HCT116 (cell line): ENCODE data around the gene ERGIC1. TPM values are rescaled to one million over a fixed set of nuclear protein-coding genes. Genes with fewer than 3 reads are reported as not detected.

Experiments used
- ATAC-seq: fragments of 200-7000 bp; cut with Tn5 transposase; 2 replicates; pipeline ENCODE4 v1.9.1; 2020; ENCODE audit warnings: mild to moderate bottlenecking, moderate library complexity
- BruUV-seq: library from RNA; stranded (reverse); fragments of 400-500 nt; replicated peaks from 2 replicates; lab custom pipeline; 2021; lab: Mats Ljungman, UMichigan
- CTCF ChIA-PET: fragments of 300-600 bp; sonication (Branson Sonifier 250); formaldehyde crosslinking; loops from one replicate; lab custom pipeline; 2021; ENCODE audit warnings: antibody characterized with exemption; lab: Charles Lee
- POLR2A ChIA-PET: fragments of 300-600, 350-600 bp; sonication (Branson Sonifier 250); formaldehyde crosslinking; loops from one replicate; lab custom pipeline; 2021; ENCODE audit warnings: antibody characterized with exemption; lab: Charles Lee
- RAD21 ChIA-PET, 2 experiments: fragments of 300-600 bp; sonication (Branson Sonifier 250); formaldehyde crosslinking; loops; one replicate each; lab custom pipeline; 2023; ENCODE audit warnings: low total read pairs in 2 of 2; ENCODE audit not compliant: uncharacterized antibody in 2 of 2, unreplicated experiment in 2 of 2, low non-redundant PET in 1 of 2; lab: Charles Lee
- DNase-seq: peaks from one replicate; pipeline ENCODE4 v3.0.0-alpha.2; 2010; ENCODE audit warnings: low read depth, low spot score
- H2AFZ ChIP-seq: fragments of 200-600 bp; shearing (Covaris generic), sonication (generic); 2 replicates; pipeline ENCODE4 v1.6.1; 2017; ENCODE audit warnings: low read depth, mixed run types, mixed read lengths, antibody characterized with exemption, low read length; ENCODE audit not compliant: poor library complexity, severe bottlenecking
- H3K27ac ChIP-seq: 2 replicates; pipeline ENCODE4 v1.5.1; 2012; ENCODE audit warnings: low read depth, low read length
- H3K27me3 ChIP-seq: fragments of 200-600 bp; sonication (generic); 2 replicates; pipeline ENCODE4 v1.6.1; 2016; ENCODE audit warnings: mixed run types, low read length, mixed read lengths; ENCODE audit not compliant: insufficient read depth
- H3K36me3 ChIP-seq, 2 experiments: fragments of 200-500 bp in 1 of 2; fragments of 200-600 bp in 1 of 2; sonication (Bioruptor generic) in 1 of 2; sonication (generic) in 1 of 2; 2 replicates each; pipeline versions ENCODE4 v1.5.1 to v1.6.1; 2014 to 2016; ENCODE audit warnings: low read length in 2 of 2, inconsistent platforms in 1 of 2, mixed read lengths in 1 of 2, mixed run types in 1 of 2; ENCODE audit not compliant: insufficient read depth in 2 of 2, control insufficient read depth in 1 of 2
- H3K4me1 ChIP-seq, 2 experiments: fragments of 200-600 bp in 1 of 2; sonication (generic) in 1 of 2; 2 replicates each; pipeline versions ENCODE4 v1.5.1 to v1.6.1; 2012 to 2017; ENCODE audit warnings: low read length in 2 of 2, inconsistent platforms in 1 of 2, mild to moderate bottlenecking in 1 of 2, mixed read lengths in 1 of 2, mixed run types in 1 of 2, moderate library complexity in 1 of 2; ENCODE audit not compliant: insufficient read depth in 2 of 2, control insufficient read depth in 1 of 2
- H3K4me2 ChIP-seq: fragments of 200-600 bp; sonication (generic); 2 replicates; pipeline ENCODE4 v1.6.1; 2017; ENCODE audit warnings: mixed run types, low read length, mixed read lengths
- H3K4me3 ChIP-seq, 2 experiments: fragments of 200-600 bp in 1 of 2; sonication (generic) in 1 of 2; replicated peaks in 1 of 2; 2 replicates each; pipeline ENCODE4 v1.5.1; 2011 to 2016; ENCODE audit warnings: low read length in 2 of 2, control low read depth in 1 of 2, low read depth in 1 of 2, mild to moderate bottlenecking in 1 of 2, mixed read lengths in 1 of 2, mixed run types in 1 of 2
- H3K79me2 ChIP-seq: fragments of 200-600 bp; sonication (generic); 2 replicates; pipeline ENCODE4 v1.6.1; 2017; ENCODE audit warnings: mild to moderate bottlenecking, mixed run types, low read length, moderate library complexity, mixed read lengths; ENCODE audit not compliant: insufficient read depth
- H3K9ac ChIP-seq: fragments of 200-600 bp; sonication (generic); 2 replicates; pipeline ENCODE4 v1.6.1; 2016; ENCODE audit warnings: low read length, mixed read lengths
- H3K9me2 ChIP-seq: fragments of 200-600 bp; sonication (generic), shearing (Covaris generic); 2 replicates; pipeline ENCODE4 v1.6.1; 2017; ENCODE audit warnings: mixed run types, mild to moderate bottlenecking, moderate library complexity; ENCODE audit not compliant: insufficient read depth
- H3K9me3 ChIP-seq, 2 experiments: fragments of 200-500 bp in 1 of 2; fragments of 200-600 bp in 1 of 2; sonication (Bioruptor generic) in 1 of 2; sonication (generic) in 1 of 2; 2 replicates each; pipeline ENCODE4 v1.6.1; 2014 to 2017; ENCODE audit warnings: low read length in 2 of 2, mixed read lengths in 2 of 2, inconsistent platforms in 1 of 2, low read depth in 1 of 2, mild to moderate bottlenecking in 1 of 2, mixed run types in 1 of 2, moderate library complexity in 1 of 2; ENCODE audit not compliant: control insufficient read depth in 1 of 2, insufficient read depth in 1 of 2
- H4K20me1 ChIP-seq: fragments of 200-600 bp; sonication (generic), shearing (Covaris generic); 2 replicates; pipeline ENCODE4 v1.6.1; 2017; ENCODE audit warnings: mixed run types, mild to moderate bottlenecking, moderate library complexity; ENCODE audit not compliant: insufficient read depth
- CBX3 ChIP-seq: IDR thresholded peaks from 2 replicates; pipeline ENCODE4 v1.6.1; 2012; ENCODE audit warnings: low read depth
- ELF1 ChIP-seq: IDR thresholded peaks from 2 replicates; pipeline ENCODE4 v1.6.1; 2012; ENCODE audit warnings: low read depth, borderline replicate concordance
- EZH2phosphoT487 ChIP-seq: fragments of 200-600 bp; IDR thresholded peaks from 2 replicates; pipeline ENCODE4 v1.6.1; 2018; ENCODE audit warnings: antibody characterized with exemption, borderline replicate concordance
- RAD21 ChIP-seq: IDR thresholded peaks from 2 replicates; pipeline ENCODE4 v1.6.1; 2012; ENCODE audit warnings: low read depth, mild to moderate bottlenecking
- SIN3A ChIP-seq: IDR thresholded peaks from 2 replicates; pipeline ENCODE4 v1.6.1; 2012; ENCODE audit warnings: low read depth
- SP1 ChIP-seq: IDR thresholded peaks from 2 replicates; pipeline ENCODE4 v1.6.1; 2012; ENCODE audit warnings: low read depth
- ZFX ChIP-seq: fragments of 450-650 bp; IDR thresholded peaks from 2 replicates; pipeline ENCODE4 v1.6.1; 2017
- ZNF274 ChIP-seq: fragments of 200-500 bp; sonication (Bioruptor generic); IDR thresholded peaks from 2 replicates; pipeline ENCODE4 v1.6.1; 2014; ENCODE audit warnings: mild to moderate bottlenecking, low read depth, low read length, inconsistent platforms
- intact Hi-C: fragments of 100-400 bp; cut with micrococcal nuclease; formaldehyde crosslinking; loops from 2 replicates; pipeline ENCODE4 v1.10.0; 2022
- total RNA-seq: library from RNA; stranded (reverse); gene quantifications from one replicate; pipeline ENCODE4 v1.2.1, GENCODE V29; 2021; ENCODE audit not compliant: unreplicated experiment
- TF ChIP-seq, protein P1 (sequence below), 3 experiments: fragments of 200-600 bp in 1 of 3; sonication (generic) in 1 of 3; IDR thresholded peaks in 2 of 3; conservative IDR thresholded peaks in 1 of 3; 2 replicates each; pipeline ENCODE4 v1.5.1; 2012 to 2017; ENCODE audit warnings: low read depth in 2 of 3, low read length in 2 of 3, antibody characterized with exemption in 1 of 3, borderline replicate concordance in 1 of 3, control low read depth in 1 of 3, mild to moderate bottlenecking in 1 of 3, mixed read lengths in 1 of 3, mixed run types in 1 of 3, moderate library complexity in 1 of 3; ENCODE audit not compliant: insufficient read depth in 1 of 3
- TF ChIP-seq, protein P2 (sequence below): IDR thresholded peaks from 2 replicates; pipeline ENCODE4 v1.6.1; 2011; ENCODE audit warnings: mild to moderate bottlenecking, low read length, moderate library complexity; ENCODE audit not compliant: insufficient replicate concordance; ENCODE audit errors: extremely low read depth
- TF ChIP-seq, protein P3 (sequence below): IDR thresholded peaks from 2 replicates; pipeline ENCODE4 v1.6.1; 2012; ENCODE audit warnings: low read depth
- TF ChIP-seq, protein P4 (sequence below): IDR thresholded peaks from 2 replicates; pipeline ENCODE4 v1.6.1; 2012

The ERGIC1 gene
- total RNA-seq, 1 experiment from 2014 or later, result 73.3 TPM

- no peak overlapping the region for H3K9ac ChIP-seq
- ChIA-PET CTCF (interaction anchor here (0.8 kb wide), 1 partner anchor 26 kb away, joined by 3 read pairs; no protein-coding TSS in a partner anchor), POLR2A (interaction anchor here (1.2 to 2.3 kb wide), 2 partner anchors 20 to 28 kb away, joined by 4 to 10 read pairs; partner anchors contain the start of gene DUSP1), RAD21 (no interaction called here)
- peaks cover 7 to 59% of the 10 kb centered on the region in 2 experiments; a peak in 3 of 4 replicates for H3K4me1 ChIP-seq
- no peak overlapping the region for H3K4me2 ChIP-seq
- no peaks in the 10 kb centered on the region for H4K20me1 ChIP-seq
- H3K9me2 ChIP-seq, result no peaks in the 10 kb centered on the region
- H2AFZ ChIP-seq, result no peak overlapping the region
- H3K27me3 ChIP-seq, result no peaks in the 10 kb centered on the region
- H3K27ac ChIP-seq, result no peak overlapping the region
- H3K4me3 ChIP-seq, result no peak overlapping the region
- DNase-seq (no peak), ATAC-seq (no peak)
- no peaks in the 10 kb centered on the region for H3K9me3 ChIP-seq
- TF ChIP-seq ELF1, result no peak
- TF ChIP-seq, protein P1, sequence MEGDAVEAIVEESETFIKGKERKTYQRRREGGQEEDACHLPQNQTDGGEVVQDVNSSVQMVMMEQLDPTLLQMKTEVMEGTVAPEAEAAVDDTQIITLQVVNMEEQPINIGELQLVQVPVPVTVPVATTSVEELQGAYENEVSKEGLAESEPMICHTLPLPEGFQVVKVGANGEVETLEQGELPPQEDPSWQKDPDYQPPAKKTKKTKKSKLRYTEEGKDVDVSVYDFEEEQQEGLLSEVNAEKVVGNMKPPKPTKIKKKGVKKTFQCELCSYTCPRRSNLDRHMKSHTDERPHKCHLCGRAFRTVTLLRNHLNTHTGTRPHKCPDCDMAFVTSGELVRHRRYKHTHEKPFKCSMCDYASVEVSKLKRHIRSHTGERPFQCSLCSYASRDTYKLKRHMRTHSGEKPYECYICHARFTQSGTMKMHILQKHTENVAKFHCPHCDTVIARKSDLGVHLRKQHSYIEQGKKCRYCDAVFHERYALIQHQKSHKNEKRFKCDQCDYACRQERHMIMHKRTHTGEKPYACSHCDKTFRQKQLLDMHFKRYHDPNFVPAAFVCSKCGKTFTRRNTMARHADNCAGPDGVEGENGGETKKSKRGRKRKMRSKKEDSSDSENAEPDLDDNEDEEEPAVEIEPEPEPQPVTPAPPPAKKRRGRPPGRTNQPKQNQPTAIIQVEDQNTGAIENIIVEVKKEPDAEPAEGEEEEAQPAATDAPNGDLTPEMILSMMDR (IDR thresholded peaks at IDR 0.05 in 2 of 3, conservative IDR thresholded peaks at IDR 0.05 in 1 of 3; ENCODE audit: borderline replicate concordance in 1 of 3, insufficient read depth in 1 of 3, low read depth in 2 of 3, low read length in 2 of 3), result no peak
- TF ChIP-seq ZFX, result no peak
- TF ChIP-seq SP1, result no peak
- no peak for TF ChIP-seq SIN3A
- no peak for TF ChIP-seq CBX3
- no peak for TF ChIP-seq EZH2phosphoT487
- TF ChIP-seq, protein P2, sequence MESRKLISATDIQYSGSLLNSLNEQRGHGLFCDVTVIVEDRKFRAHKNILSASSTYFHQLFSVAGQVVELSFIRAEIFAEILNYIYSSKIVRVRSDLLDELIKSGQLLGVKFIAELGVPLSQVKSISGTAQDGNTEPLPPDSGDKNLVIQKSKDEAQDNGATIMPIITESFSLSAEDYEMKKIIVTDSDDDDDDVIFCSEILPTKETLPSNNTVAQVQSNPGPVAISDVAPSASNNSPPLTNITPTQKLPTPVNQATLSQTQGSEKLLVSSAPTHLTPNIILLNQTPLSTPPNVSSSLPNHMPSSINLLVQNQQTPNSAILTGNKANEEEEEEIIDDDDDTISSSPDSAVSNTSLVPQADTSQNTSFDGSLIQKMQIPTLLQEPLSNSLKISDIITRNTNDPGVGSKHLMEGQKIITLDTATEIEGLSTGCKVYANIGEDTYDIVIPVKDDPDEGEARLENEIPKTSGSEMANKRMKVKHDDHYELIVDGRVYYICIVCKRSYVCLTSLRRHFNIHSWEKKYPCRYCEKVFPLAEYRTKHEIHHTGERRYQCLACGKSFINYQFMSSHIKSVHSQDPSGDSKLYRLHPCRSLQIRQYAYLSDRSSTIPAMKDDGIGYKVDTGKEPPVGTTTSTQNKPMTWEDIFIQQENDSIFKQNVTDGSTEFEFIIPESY, result no peak
- TF ChIP-seq, protein P3, sequence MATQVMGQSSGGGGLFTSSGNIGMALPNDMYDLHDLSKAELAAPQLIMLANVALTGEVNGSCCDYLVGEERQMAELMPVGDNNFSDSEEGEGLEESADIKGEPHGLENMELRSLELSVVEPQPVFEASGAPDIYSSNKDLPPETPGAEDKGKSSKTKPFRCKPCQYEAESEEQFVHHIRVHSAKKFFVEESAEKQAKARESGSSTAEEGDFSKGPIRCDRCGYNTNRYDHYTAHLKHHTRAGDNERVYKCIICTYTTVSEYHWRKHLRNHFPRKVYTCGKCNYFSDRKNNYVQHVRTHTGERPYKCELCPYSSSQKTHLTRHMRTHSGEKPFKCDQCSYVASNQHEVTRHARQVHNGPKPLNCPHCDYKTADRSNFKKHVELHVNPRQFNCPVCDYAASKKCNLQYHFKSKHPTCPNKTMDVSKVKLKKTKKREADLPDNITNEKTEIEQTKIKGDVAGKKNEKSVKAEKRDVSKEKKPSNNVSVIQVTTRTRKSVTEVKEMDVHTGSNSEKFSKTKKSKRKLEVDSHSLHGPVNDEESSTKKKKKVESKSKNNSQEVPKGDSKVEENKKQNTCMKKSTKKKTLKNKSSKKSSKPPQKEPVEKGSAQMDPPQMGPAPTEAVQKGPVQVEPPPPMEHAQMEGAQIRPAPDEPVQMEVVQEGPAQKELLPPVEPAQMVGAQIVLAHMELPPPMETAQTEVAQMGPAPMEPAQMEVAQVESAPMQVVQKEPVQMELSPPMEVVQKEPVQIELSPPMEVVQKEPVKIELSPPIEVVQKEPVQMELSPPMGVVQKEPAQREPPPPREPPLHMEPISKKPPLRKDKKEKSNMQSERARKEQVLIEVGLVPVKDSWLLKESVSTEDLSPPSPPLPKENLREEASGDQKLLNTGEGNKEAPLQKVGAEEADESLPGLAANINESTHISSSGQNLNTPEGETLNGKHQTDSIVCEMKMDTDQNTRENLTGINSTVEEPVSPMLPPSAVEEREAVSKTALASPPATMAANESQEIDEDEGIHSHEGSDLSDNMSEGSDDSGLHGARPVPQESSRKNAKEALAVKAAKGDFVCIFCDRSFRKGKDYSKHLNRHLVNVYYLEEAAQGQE, result no peak
- TF ChIP-seq, protein P4, sequence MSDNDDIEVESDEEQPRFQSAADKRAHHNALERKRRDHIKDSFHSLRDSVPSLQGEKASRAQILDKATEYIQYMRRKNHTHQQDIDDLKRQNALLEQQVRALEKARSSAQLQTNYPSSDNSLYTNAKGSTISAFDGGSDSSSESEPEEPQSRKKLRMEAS, result no peak
- TF ChIP-seq ZNF274, result no peak
- no peak for TF ChIP-seq RAD21
- intact Hi-C loops, result no loop called here
- BruUV-seq, result no TSS peak
- H3K36me3 ChIP-seq, result no peaks in the 10 kb centered on the region
- no peaks in the 10 kb centered on the region for H3K79me2 ChIP-seq
Measured at GRCh38 chr5:172798422-172799215, 35.4 kb upstream of the ERGIC1 start.
